HepG2 (cell line): ENCODE measurements around the gene HMCN2. TPM values are rescaled to one million over a fixed set of nuclear protein-coding genes. Genes with fewer than 3 reads are reported as not detected.
A peak's percentile ranks its signal among the peaks of the same experiment; 100 is the strongest.

Experiments
- CTCF ChIP-seq: sonication (generic); formaldehyde crosslinking; IDR thresholded peaks from 2 replicates; pipeline ENCODE4 v1.5.0; 2020; ENCODE audit warnings: mild to moderate bottlenecking, missing genetic modification reagents, moderate library complexity
- HCFC1 ChIP-seq: fragments of 150-350 bp; IDR thresholded peaks from 2 replicates; pipeline ENCODE4 v1.6.1; 2014; ENCODE audit warnings: low read depth, low read length
- JDP2 ChIP-seq: sonication (generic); formaldehyde crosslinking; IDR thresholded peaks from 2 replicates; pipeline ENCODE4 v1.8.1; 2022; ENCODE audit warnings: missing genetic modification reagents, borderline replicate concordance
- NR3C1 ChIP-seq: sonication (generic); formaldehyde crosslinking; IDR thresholded peaks from 2 replicates; pipeline ENCODE4 v1.4.0; 2020; ENCODE audit warnings: missing genetic modification reagents
- PATZ1 ChIP-seq: sonication (generic); formaldehyde crosslinking; IDR thresholded peaks from 2 replicates; pipeline ENCODE4 v1.4.0; 2020; ENCODE audit warnings: missing genetic modification reagents
- POLR2AphosphoS2 ChIP-seq: IDR thresholded peaks from 2 replicates; pipeline ENCODE4 v1.6.1; 2011; ENCODE audit warnings: low read depth, low read length, improper control_type of control experiment
- RAD21 ChIP-seq: fragments of 450-650 bp; formaldehyde crosslinking; IDR thresholded peaks from 2 replicates; pipeline ENCODE4 v1.5.0; 2020; ENCODE audit warnings: mild to moderate bottlenecking
- SALL2 ChIP-seq: sonication (generic); formaldehyde crosslinking; IDR thresholded peaks from 2 replicates; pipeline ENCODE4 v1.8.1; 2023; ENCODE audit warnings: mild to moderate bottlenecking, missing genetic modification reagents, inconsistent platforms
- SAP130 ChIP-seq: IDR thresholded peaks from 2 replicates; pipeline ENCODE4 v1.6.1; 2016; ENCODE audit warnings: low read depth
- SP140L ChIP-seq: sonication (generic); formaldehyde crosslinking; IDR thresholded peaks from 2 replicates; pipeline ENCODE4 v1.4.0; 2020; ENCODE audit warnings: missing genetic modification reagents, borderline replicate concordance
- SRSF1 ChIP-seq: fragments of 200-400 bp; formaldehyde crosslinking; optimal IDR thresholded peaks from 2 replicates; pipeline ENCODE3; 2017; ENCODE audit warnings: mild to moderate bottlenecking, low read depth, low read length, moderate library complexity
- STAG1 ChIP-seq: sonication (generic); formaldehyde crosslinking; IDR thresholded peaks from 2 replicates; pipeline ENCODE4 v1.4.0; 2020; ENCODE audit warnings: missing genetic modification reagents
- THAP9 ChIP-seq: sonication (generic); formaldehyde crosslinking; IDR thresholded peaks from 2 replicates; pipeline ENCODE4; 2020; ENCODE audit warnings: missing genetic modification reagents, mild to moderate bottlenecking, borderline replicate concordance
- THRA ChIP-seq: sonication (generic); formaldehyde crosslinking; IDR thresholded peaks from 2 replicates; pipeline ENCODE4 v1.4.0; 2020; ENCODE audit warnings: missing genetic modification reagents, borderline replicate concordance
- ZNF12 ChIP-seq: sonication (generic); formaldehyde crosslinking; IDR thresholded peaks from 2 replicates; pipeline ENCODE4 v1.5.0; 2020; ENCODE audit warnings: missing genetic modification reagents
- ZNF354B ChIP-seq: sonication (generic); formaldehyde crosslinking; IDR thresholded peaks from 2 replicates; pipeline ENCODE4 v1.8.0; 2022; ENCODE audit warnings: mild to moderate bottlenecking, missing genetic modification reagents
- ZNF556 ChIP-seq: sonication (generic); formaldehyde crosslinking; IDR thresholded peaks from 2 replicates; pipeline ENCODE4 v1.4.0; 2020; ENCODE audit warnings: mild to moderate bottlenecking, missing genetic modification reagents, borderline replicate concordance
- ZNF639 ChIP-seq: conservative IDR thresholded peaks from 2 replicates; pipeline ENCODE4 v1.6.1; 2018; ENCODE audit warnings: missing genetic modification reagents
- ZNF850 ChIP-seq: sonication (generic); formaldehyde crosslinking; conservative IDR thresholded peaks from 2 replicates; pipeline ENCODE4 v1.9.0; 2021; ENCODE audit warnings: mild to moderate bottlenecking, missing genetic modification reagents
- ZSCAN21 ChIP-seq: sonication (generic); formaldehyde crosslinking; IDR thresholded peaks from 2 replicates; pipeline ENCODE4 v1.8.0; 2022; ENCODE audit warnings: mild to moderate bottlenecking, missing genetic modification reagents, moderate library complexity, borderline replicate concordance
- polyA plus RNA-seq, 8 experiments: library from polyadenylated mRNA; depleted of rRNA in 3 of 8; stranded (reverse) in 7 of 8; unstranded in 1 of 8; fragments of >200 nt; fragmentation: Illumina TruSeq in 4 of 8; extraction: Trizol in 4 of 8; gene quantifications; 2 replicates each; pipeline versions ENCODE4 v1.2.1 to v1.2.3, GENCODE V29; 2011 to 2016; ENCODE audit warnings: low read depth in 4 of 8, missing spikeins in 1 of 8, mixed read lengths in 1 of 8; ENCODE audit not compliant: insufficient read depth in 1 of 8
- total RNA-seq, 5 experiments: library from RNA; depleted of rRNA; stranded (reverse); fragments of >200 nt; fragmentation: Illumina TruSeq; extraction: Trizol; gene quantifications; 2 replicates each; pipeline ENCODE4 v1.2.3, GENCODE V29; 2016; ENCODE audit warnings: low read depth in 1 of 5

The HMCN2 gene
- total and polyA plus RNA-seq, 2 of the 13 experiments (the other 11 are each of a cell fraction or from before 2014, with no cell fraction given), result 0.09 TPM; not detected in 1

- no peak for TF ChIP-seq SAP130 (CRISPR knock-in tag)
- TF ChIP-seq CTCF, result peak; percentile 92
- no peak for TF ChIP-seq ZNF354B (CRISPR knock-in tag)
- TF ChIP-seq RAD21 (CRISPR knock-in tag), result peak; percentile 85
- no peak for TF ChIP-seq ZNF556 (CRISPR knock-in tag)
- no peak for TF ChIP-seq SP140L (CRISPR knock-in tag)
- TF ChIP-seq SALL2 (CRISPR knock-in tag), result 0 out of 2 replicates have a peak, but pooled peaks have one; percentile 34
- TF ChIP-seq ZNF639 (CRISPR knock-in tag), result no peak
- TF ChIP-seq POLR2AphosphoS2, result no peak
- TF ChIP-seq ZNF850 (CRISPR knock-in tag), result no peak
- peak; percentile 78 for TF ChIP-seq PATZ1
- TF ChIP-seq JDP2 (CRISPR knock-in tag), result no peak
- TF ChIP-seq NR3C1, result no peak
- no peak for TF ChIP-seq THRA (CRISPR knock-in tag)
- TF ChIP-seq ZSCAN21 (CRISPR knock-in tag), result no peak
- TF ChIP-seq ZNF12 (CRISPR knock-in tag), result no peak
- peak; percentile 88 for TF ChIP-seq STAG1 (CRISPR knock-in tag)
- TF ChIP-seq THAP9 (CRISPR knock-in tag), result 0 out of 2 replicates have a peak, but pooled peaks have one; percentile 19
- TF ChIP-seq SRSF1, result no peak
- TF ChIP-seq HCFC1, result no peak
Observed at GRCh38 chr9:130235558-130236435, 29.8 kb upstream of the HMCN2 start (continued).
